GM10266 (cell line): ENCODE data around the gene RNF39.
A peak's percentile ranks its signal among the peaks of the same experiment; 100 is the strongest.

ENCODE experiments used
- DNase-seq: peaks from one replicate; pipeline ENCODE4 v3.0.0; 2012; ENCODE audit errors: extremely low spot score
- TF ChIP-seq, protein P1 (sequence below): IDR thresholded peaks from 2 replicates; pipeline ENCODE4 v1.5.1; 2012; ENCODE audit warnings: mild to moderate bottlenecking, low read depth; ENCODE audit not compliant: control insufficient read depth, insufficient read depth; ENCODE audit errors: missing control alignments

The RNF39 gene

DNA sequence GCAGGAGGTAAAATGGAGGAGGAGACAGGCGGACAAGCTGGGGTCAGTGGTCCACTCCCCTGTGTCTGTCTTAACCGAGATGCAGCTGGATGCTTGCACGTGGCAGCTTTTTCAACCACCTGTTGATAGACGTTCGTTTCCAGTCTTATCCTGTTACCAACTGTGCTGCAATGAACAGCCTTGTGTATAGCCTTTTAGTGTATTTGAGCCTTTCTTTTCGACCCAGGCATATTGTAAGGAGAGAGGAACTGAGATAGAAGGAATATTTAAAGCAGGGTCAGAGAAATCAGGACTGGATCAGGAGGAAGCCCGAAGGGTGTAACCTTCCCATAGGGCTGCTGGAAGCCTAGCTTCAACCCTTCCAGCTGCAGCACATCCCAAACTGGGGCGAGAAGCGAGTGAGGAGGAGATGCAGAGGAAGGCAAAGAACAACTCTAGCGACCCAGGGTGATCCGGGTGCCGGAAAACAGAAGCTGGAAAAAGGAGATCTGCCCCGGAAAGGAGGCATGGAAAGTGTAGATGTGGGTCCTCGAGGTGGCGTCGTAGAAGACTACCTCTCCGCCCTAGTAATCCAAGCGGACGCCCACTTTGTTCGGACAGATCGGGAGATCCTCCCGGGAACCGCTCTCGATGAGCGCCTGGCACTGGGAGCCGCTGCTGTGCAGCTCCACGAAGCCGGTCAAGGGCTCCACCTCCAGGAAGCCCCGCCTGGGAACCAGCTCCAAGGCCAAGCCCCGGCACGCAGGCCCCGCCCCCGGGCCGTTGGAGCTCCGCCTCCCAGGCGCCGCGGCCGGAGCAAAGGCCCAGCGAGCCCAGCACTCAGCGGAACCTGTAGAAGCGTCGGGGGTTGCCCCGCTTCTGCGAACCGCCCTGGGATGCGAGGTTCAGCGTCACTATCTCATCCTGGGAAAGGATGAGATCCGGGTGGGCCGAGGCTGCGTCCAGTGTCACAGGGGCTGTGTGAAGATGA is 26.2 kb upstream of the RNF39 start:
- TF ChIP-seq, protein P1, sequence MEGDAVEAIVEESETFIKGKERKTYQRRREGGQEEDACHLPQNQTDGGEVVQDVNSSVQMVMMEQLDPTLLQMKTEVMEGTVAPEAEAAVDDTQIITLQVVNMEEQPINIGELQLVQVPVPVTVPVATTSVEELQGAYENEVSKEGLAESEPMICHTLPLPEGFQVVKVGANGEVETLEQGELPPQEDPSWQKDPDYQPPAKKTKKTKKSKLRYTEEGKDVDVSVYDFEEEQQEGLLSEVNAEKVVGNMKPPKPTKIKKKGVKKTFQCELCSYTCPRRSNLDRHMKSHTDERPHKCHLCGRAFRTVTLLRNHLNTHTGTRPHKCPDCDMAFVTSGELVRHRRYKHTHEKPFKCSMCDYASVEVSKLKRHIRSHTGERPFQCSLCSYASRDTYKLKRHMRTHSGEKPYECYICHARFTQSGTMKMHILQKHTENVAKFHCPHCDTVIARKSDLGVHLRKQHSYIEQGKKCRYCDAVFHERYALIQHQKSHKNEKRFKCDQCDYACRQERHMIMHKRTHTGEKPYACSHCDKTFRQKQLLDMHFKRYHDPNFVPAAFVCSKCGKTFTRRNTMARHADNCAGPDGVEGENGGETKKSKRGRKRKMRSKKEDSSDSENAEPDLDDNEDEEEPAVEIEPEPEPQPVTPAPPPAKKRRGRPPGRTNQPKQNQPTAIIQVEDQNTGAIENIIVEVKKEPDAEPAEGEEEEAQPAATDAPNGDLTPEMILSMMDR: no peak

DNA sequence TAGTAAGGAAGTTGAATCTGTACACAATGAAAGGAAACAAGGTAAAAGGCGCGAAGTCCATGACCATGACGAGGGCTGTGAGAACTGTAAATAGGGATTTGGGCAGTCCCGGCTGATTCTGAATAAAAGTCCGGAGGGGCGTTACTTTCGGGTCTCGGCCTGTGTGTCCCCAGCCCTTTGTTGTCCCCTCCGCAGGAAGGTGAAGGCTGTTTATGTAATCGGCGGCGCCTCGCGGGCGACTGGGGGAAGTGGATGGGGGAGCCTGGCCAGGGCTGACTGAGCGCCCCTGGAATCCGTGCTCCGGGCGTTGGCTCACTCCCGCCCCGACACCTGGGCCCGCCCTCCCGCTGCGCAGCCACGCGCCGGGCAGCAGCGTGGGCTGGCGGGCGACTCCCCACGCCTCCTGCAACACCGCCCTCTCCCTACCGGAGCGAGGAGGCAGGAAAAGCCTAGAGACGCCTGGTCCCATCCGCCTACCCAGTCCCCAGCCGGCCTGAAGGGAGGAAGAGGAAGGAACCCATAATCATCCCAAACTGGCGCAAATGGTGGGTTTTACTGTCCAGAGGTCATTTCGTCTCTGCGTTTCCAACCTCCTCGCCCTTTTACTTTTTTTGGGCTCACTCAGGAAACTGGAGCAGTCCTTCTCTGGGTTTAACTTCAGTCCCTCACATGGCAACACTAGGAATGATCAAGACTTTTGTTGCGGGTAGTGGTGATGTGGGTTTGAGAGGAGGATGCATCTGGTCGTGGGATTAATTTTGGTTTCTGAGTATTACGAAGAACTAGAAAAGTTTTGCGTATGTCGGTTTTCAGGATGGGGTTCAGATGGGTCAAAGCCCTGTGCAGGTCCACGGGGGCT is 25.2 kb upstream of the RNF39 start:
- peak; percentile 38 for DNase-seq
- TF ChIP-seq, protein P1: no peak

More for the DNA sequence above, 26.2 kb upstream of the RNF39 start:
- peak; percentile 87 for DNase-seq

DNA sequence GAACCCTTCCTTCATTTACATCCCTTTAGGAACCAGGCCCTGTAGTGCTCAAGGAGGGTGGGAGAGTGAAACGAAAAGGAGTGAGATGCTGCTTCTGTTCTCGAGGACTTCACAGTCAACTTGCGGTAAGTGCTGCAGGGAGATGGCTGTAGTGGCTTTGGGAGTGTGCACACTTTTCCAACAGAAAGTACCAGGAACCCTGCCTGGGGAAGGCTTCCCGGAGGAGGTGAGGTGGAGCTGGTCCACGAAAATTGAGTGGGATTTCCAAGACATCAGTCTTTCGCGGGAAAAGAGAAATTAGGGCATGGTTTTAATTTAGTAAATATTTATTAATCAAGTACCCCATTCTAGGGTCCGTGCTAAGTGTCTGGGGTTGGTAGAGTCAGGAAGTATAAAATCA is 24.6 kb upstream of the RNF39 start:
- no peak for DNase-seq
- TF ChIP-seq, protein P1: no peak

DNA sequence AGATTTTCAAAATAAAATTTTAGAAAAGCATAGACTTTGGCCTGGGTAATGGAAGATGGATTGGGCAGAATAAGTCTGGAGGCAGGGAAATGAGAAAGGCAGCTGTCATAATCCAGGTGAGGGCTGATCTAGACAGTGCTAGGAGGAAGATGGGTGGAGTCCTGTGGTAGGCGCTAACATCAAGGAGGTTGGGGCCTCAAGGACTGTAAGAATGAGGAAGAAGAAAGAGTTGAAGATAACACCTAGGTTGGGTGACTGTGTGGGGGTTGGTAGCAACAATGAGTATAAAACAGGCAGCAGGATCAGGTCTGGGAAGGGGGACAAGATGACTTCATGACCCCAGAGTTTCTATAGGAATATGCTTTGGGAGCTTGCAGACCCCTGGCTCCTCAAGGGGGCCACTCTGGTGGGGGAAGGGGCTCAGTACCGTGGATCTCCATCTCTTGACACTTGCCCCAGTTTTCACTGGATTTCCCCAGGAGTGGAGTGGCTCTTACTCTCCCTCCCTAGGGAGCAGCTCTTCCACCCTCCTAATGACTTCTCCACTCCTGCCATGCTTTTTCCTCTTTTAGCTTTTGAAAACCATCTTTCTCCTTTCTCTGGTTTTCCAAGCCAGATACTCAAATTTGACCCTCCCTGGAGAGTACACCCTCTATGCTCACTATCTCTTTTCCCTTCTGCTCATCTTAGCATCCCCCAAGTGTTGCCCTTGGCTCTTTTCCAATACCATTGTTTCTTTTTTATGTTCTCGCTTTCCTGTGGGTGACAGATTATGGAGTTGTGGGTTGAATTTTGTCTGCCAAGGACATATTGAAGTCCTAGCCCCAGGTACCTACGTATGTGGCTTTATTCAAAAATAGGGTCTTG is 22.6 kb upstream of the RNF39 start:
- TF ChIP-seq, protein P1: no peak
- no peak for DNase-seq

DNA sequence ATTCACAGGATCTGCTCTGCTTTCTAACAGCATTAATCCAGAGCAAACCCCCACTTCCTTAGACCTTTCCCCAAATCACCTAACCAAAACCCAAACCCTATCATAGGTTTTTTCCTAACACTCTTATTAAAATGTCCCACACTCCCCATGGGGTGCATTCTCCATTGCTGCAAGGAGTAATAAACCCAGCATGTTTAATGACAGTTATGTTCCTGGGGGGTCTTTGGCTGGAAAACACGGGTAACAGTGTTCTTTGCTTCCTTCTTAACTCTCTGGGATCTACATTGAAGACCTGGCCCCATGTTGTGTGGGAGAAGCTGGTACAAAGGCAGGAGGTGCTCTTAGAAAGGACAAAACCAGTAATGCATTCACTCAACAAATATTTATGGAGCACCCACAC is 21.3 kb upstream of the RNF39 start:
- DNase-seq: no peak
- TF ChIP-seq, protein P1: no peak

DNA sequence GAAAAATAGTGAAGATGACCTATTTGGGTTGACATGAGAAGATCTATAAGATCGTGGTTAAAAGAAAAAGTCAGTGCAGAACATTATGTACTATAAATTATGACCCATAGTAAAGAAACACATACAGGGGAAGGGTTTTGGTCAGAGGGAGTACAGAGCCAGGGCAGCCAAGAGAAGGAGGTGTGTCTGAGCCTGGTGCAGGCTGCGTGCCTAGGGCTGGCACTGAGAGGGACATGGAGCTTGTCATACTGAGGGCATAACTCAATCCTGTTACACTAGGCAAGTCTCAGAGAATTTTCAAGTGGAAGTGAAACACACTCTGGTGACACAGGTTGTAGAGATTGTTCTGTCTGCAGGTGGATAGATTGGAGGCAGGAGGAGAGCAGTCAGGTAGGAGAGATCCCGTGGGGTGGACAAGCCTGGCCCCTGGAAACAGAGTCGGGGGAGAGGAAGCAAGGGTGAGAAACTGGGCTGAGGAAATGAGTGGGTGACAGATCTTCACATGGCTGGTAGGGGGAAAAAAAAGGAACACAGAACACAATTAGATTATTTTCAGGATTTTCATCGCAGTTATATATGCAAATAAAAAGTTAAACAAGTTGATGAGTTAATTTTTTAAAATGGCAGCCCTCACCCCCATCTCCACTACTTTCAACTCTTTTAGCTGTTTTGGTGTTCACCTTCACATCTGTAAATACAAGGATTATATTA is 18.5 kb upstream of the RNF39 start:
- DNase-seq: no peak
- TF ChIP-seq, protein P1: no peak
